ENCODE data around the gene IGSF9B.

The IGSF9B gene

GRCh38 chr11:133949129-133949528 lies 7.6 kb downstream of the IGSF9B start:
- Histone ChIP-seq H3K36me3 (ENCODE audit: control insufficient read depth in 1 of 2, insufficient read depth in 2 of 2, low read length in 2 of 2) (no peaks in the 10 kb centered on the region), H3K9me3 (ENCODE audit: control insufficient read depth in 1 of 2, low read length in 2 of 2) (no peaks in the 10 kb centered on the region), H3K27me3 (ENCODE audit: control insufficient read depth in 1 of 2, insufficient read depth in 2 of 2, low read length in 2 of 2) (peaks cover 22 to 31% of the 10 kb centered on the region in 2 donors), H3K27ac (ENCODE audit: low read depth, low read length) (no peak overlapping the region), H3K4me1 (ENCODE audit: control insufficient read depth in 1 of 2, insufficient read depth in 2 of 2, low read length in 2 of 2) (peaks cover 0 to 3% of the 10 kb centered on the region in 2 donors), H3K4me3 (ENCODE audit: low read depth in 1 of 2, low read length in 2 of 2) (no peak overlapping the region), H3K9ac (ENCODE audit: low read depth in 1 of 2, low read length in 2 of 2) (no peak overlapping the region)

GRCh38 chr11:133948711-133949110 lies 8.1 kb downstream of the IGSF9B start:
- no peaks in the 10 kb centered on the region for H3K36me3 ChIP-seq (ENCODE audit: control insufficient read depth in 1 of 2, insufficient read depth in 2 of 2, low read length in 2 of 2)
- H3K4me1 ChIP-seq (ENCODE audit: control insufficient read depth in 1 of 2, insufficient read depth in 2 of 2, low read length in 2 of 2), result peaks cover 0 to 3% of the 10 kb centered on the region in 2 donors
- H3K27me3 ChIP-seq (ENCODE audit: control insufficient read depth in 1 of 2, insufficient read depth in 2 of 2, low read length in 2 of 2), result peaks cover 18 to 27% of the 10 kb centered on the region in 2 donors
- no peaks in the 10 kb centered on the region for H3K9me3 ChIP-seq (ENCODE audit: control insufficient read depth in 1 of 2, low read length in 2 of 2)
- H3K27ac ChIP-seq (ENCODE audit: low read depth, low read length), result no peak overlapping the region
- H3K4me3 ChIP-seq (ENCODE audit: low read depth in 1 of 2, low read length in 2 of 2), result no peak overlapping the region
- no peak overlapping the region for H3K9ac ChIP-seq (ENCODE audit: low read depth in 1 of 2, low read length in 2 of 2)

- H3K27me3 ChIP-seq (ENCODE audit: control insufficient read depth in 1 of 2, insufficient read depth in 2 of 2, low read length in 2 of 2), result peaks cover 13 to 19% of the 10 kb centered on the region in 2 donors
- H3K4me1 ChIP-seq (ENCODE audit: control insufficient read depth in 1 of 2, insufficient read depth in 2 of 2, low read length in 2 of 2), result peaks cover 0 to 3% of the 10 kb centered on the region in 2 donors
- H3K4me3 ChIP-seq (ENCODE audit: low read depth in 1 of 2, low read length in 2 of 2), result no peak overlapping the region
- no peaks in the 10 kb centered on the region for H3K36me3 ChIP-seq (ENCODE audit: control insufficient read depth in 1 of 2, insufficient read depth in 2 of 2, low read length in 2 of 2)
- H3K9ac ChIP-seq (ENCODE audit: low read depth in 1 of 2, low read length in 2 of 2), result no peak overlapping the region
- no peaks in the 10 kb centered on the region for H3K9me3 ChIP-seq (ENCODE audit: control insufficient read depth in 1 of 2, low read length in 2 of 2)
- H3K27ac ChIP-seq (ENCODE audit: low read depth, low read length), result no peak overlapping the region
Measured at GRCh38 chr11:133947321-133947756, 9.4 kb downstream of the IGSF9B start.

- no peaks in the 10 kb centered on the region for H3K9me3 ChIP-seq (ENCODE audit: control insufficient read depth in 1 of 2, low read length in 2 of 2)
- no peak overlapping the region for H3K4me3 ChIP-seq (ENCODE audit: low read depth in 1 of 2, low read length in 2 of 2)
- no peak overlapping the region for H3K9ac ChIP-seq (ENCODE audit: low read depth in 1 of 2, low read length in 2 of 2)
- peaks cover 0 to 3% of the 10 kb centered on the region in 2 donors for H3K4me1 ChIP-seq (ENCODE audit: control insufficient read depth in 1 of 2, insufficient read depth in 2 of 2, low read length in 2 of 2)
- H3K36me3 ChIP-seq (ENCODE audit: control insufficient read depth in 1 of 2, insufficient read depth in 2 of 2, low read length in 2 of 2), result no peaks in the 10 kb centered on the region
- no peak overlapping the region for H3K27ac ChIP-seq (ENCODE audit: low read depth, low read length)
- H3K27me3 ChIP-seq (ENCODE audit: control insufficient read depth in 1 of 2, insufficient read depth in 2 of 2, low read length in 2 of 2), result peaks cover 11 to 14% of the 10 kb centered on the region in 2 donors
Measured at GRCh38 chr11:133946541-133947318, 10.0 kb downstream of the IGSF9B start.

- Histone ChIP-seq H3K9ac (ENCODE audit: low read depth in 1 of 2, low read length in 2 of 2) (no peak overlapping the region), H3K27ac (ENCODE audit: low read depth, low read length) (no peak overlapping the region), H3K27me3 (ENCODE audit: control insufficient read depth in 1 of 2, insufficient read depth in 2 of 2, low read length in 2 of 2) (peaks cover 9 to 11% of the 10 kb centered on the region in 2 donors), H3K36me3 (ENCODE audit: control insufficient read depth in 1 of 2, insufficient read depth in 2 of 2, low read length in 2 of 2) (no peaks in the 10 kb centered on the region), H3K9me3 (ENCODE audit: control insufficient read depth in 1 of 2, low read length in 2 of 2) (no peaks in the 10 kb centered on the region), H3K4me1 (ENCODE audit: control insufficient read depth in 1 of 2, insufficient read depth in 2 of 2, low read length in 2 of 2) (peaks cover 0 to 3% of the 10 kb centered on the region in 2 donors), H3K4me3 (ENCODE audit: low read depth in 1 of 2, low read length in 2 of 2) (no peak overlapping the region)
Measured at GRCh38 chr11:133946051-133946450, 10.7 kb downstream of the IGSF9B start.

- H3K4me1 ChIP-seq (ENCODE audit: control insufficient read depth in 1 of 2, insufficient read depth in 2 of 2, low read length in 2 of 2), result peaks cover 0 to 3% of the 10 kb centered on the region in 2 donors
- no peaks in the 10 kb centered on the region for H3K9me3 ChIP-seq (ENCODE audit: control insufficient read depth in 1 of 2, low read length in 2 of 2)
- no peaks in the 10 kb centered on the region for H3K36me3 ChIP-seq (ENCODE audit: control insufficient read depth in 1 of 2, insufficient read depth in 2 of 2, low read length in 2 of 2)
- H3K27ac ChIP-seq (ENCODE audit: low read depth, low read length), result no peak overlapping the region
- peak overlapping the region in 1 of 2 donors; percentile 10 for H3K4me3 ChIP-seq (ENCODE audit: low read depth in 1 of 2, low read length in 2 of 2)
- H3K27me3 ChIP-seq (ENCODE audit: control insufficient read depth in 1 of 2, insufficient read depth in 2 of 2, low read length in 2 of 2), result peaks cover 8 to 11% of the 10 kb centered on the region in 2 donors
- no peak overlapping the region for H3K9ac ChIP-seq (ENCODE audit: low read depth in 1 of 2, low read length in 2 of 2)
Measured at GRCh38 chr11:133945087-133945974, 11.4 kb downstream of the IGSF9B start.

- Histone ChIP-seq H3K4me1 (ENCODE audit: control insufficient read depth in 1 of 2, insufficient read depth in 2 of 2, low read length in 2 of 2) (peaks cover 0 to 3% of the 10 kb centered on the region in 2 donors), H3K9ac (ENCODE audit: low read depth in 1 of 2, low read length in 2 of 2) (no peak overlapping the region), H3K4me3 (ENCODE audit: low read depth in 1 of 2, low read length in 2 of 2) (no peak overlapping the region), H3K9me3 (ENCODE audit: control insufficient read depth in 1 of 2, low read length in 2 of 2) (peaks cover 0 to 5% of the 10 kb centered on the region in 2 donors), H3K27ac (ENCODE audit: low read depth, low read length) (no peak overlapping the region), H3K36me3 (ENCODE audit: control insufficient read depth in 1 of 2, insufficient read depth in 2 of 2, low read length in 2 of 2) (no peaks in the 10 kb centered on the region), H3K27me3 (ENCODE audit: control insufficient read depth in 1 of 2, insufficient read depth in 2 of 2, low read length in 2 of 2) (peaks cover 8 to 11% of the 10 kb centered on the region in 2 donors)
Measured at GRCh38 chr11:133943950-133944698, 12.6 kb downstream of the IGSF9B start.

- Histone ChIP-seq H3K4me3 (ENCODE audit: low read depth in 1 of 2, low read length in 2 of 2) (no peak overlapping the region), H3K4me1 (ENCODE audit: control insufficient read depth in 1 of 2, insufficient read depth in 2 of 2, low read length in 2 of 2) (peaks cover 0 to 3% of the 10 kb centered on the region in 2 donors), H3K9me3 (ENCODE audit: control insufficient read depth in 1 of 2, low read length in 2 of 2) (peaks cover 0 to 5% of the 10 kb centered on the region in 2 donors), H3K27ac (ENCODE audit: low read depth, low read length) (no peak overlapping the region), H3K36me3 (ENCODE audit: control insufficient read depth in 1 of 2, insufficient read depth in 2 of 2, low read length in 2 of 2) (no peaks in the 10 kb centered on the region), H3K9ac (ENCODE audit: low read depth in 1 of 2, low read length in 2 of 2) (no peak overlapping the region), H3K27me3 (ENCODE audit: control insufficient read depth in 1 of 2, insufficient read depth in 2 of 2, low read length in 2 of 2) (peaks cover 4 to 7% of the 10 kb centered on the region in 2 donors)
Measured at GRCh38 chr11:133942577-133942976, 14.2 kb downstream of the IGSF9B start.

- H3K9me3 ChIP-seq (ENCODE audit: control insufficient read depth in 1 of 2, low read length in 2 of 2), result peaks cover 0 to 5% of the 10 kb centered on the region in 2 donors
- H3K27me3 ChIP-seq (ENCODE audit: control insufficient read depth in 1 of 2, insufficient read depth in 2 of 2, low read length in 2 of 2), result peaks cover 0 to 1% of the 10 kb centered on the region in 2 donors
- no peaks in the 10 kb centered on the region for H3K36me3 ChIP-seq (ENCODE audit: control insufficient read depth in 1 of 2, insufficient read depth in 2 of 2, low read length in 2 of 2)
- no peak overlapping the region for H3K9ac ChIP-seq (ENCODE audit: low read depth in 1 of 2, low read length in 2 of 2)
- peaks cover 0 to under 1% of the 10 kb centered on the region in 2 donors for H3K4me1 ChIP-seq (ENCODE audit: control insufficient read depth in 1 of 2, insufficient read depth in 2 of 2, low read length in 2 of 2)
- no peak overlapping the region for H3K4me3 ChIP-seq (ENCODE audit: low read depth in 1 of 2, low read length in 2 of 2)
- no peak overlapping the region for H3K27ac ChIP-seq (ENCODE audit: low read depth, low read length)
Measured at GRCh38 chr11:133941546-133941945, 15.2 kb downstream of the IGSF9B start.
